OCI-LY3 (cell line): ENCODE measurements around the gene HTR2B.

ENCODE experiments used
- EZH2phosphoT487 ChIP-seq: fragments of 200-600 bp; shearing (Covaris generic); IDR thresholded peaks from 2 replicates; pipeline ENCODE4 v1.6.1; 2018; ENCODE audit warnings: antibody characterized with exemption, mixed run types, low read depth
- TF ChIP-seq, protein P1 (sequence below): fragments of 200-600, 300-600 bp; sonication (generic); IDR thresholded peaks from 2 replicates; pipeline ENCODE4 v1.5.1; 2014; ENCODE audit warnings: antibody characterized with exemption, low read length, low read depth

DNA sequence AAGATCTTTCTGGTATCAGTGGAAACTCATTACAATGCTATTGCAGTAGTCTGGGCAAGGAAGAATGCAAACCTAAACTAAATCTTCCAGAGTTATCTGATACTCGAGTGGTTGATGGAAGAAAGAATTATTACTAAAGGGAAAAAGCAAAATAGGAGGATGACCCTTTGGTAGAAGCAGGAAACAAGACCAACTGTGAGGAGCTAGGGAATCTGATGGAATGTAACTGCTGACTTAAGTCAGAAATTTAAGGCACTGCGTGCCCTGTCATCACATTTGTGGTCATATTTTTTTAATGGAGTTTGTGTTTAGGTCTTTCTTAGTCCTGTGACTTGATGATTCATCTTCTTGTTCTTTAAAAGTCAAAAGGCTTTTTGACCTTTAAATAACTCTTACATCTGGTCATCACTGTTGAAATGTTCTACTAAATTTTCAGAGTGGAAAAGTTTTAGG, 37.1 kb upstream of the HTR2B start:
- TF ChIP-seq, protein P1, sequence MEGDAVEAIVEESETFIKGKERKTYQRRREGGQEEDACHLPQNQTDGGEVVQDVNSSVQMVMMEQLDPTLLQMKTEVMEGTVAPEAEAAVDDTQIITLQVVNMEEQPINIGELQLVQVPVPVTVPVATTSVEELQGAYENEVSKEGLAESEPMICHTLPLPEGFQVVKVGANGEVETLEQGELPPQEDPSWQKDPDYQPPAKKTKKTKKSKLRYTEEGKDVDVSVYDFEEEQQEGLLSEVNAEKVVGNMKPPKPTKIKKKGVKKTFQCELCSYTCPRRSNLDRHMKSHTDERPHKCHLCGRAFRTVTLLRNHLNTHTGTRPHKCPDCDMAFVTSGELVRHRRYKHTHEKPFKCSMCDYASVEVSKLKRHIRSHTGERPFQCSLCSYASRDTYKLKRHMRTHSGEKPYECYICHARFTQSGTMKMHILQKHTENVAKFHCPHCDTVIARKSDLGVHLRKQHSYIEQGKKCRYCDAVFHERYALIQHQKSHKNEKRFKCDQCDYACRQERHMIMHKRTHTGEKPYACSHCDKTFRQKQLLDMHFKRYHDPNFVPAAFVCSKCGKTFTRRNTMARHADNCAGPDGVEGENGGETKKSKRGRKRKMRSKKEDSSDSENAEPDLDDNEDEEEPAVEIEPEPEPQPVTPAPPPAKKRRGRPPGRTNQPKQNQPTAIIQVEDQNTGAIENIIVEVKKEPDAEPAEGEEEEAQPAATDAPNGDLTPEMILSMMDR: no peak
- no peak for TF ChIP-seq EZH2phosphoT487
